Measurements from ENCODE around the gene SLC25A47. TPM values are rescaled to one million over a fixed set of nuclear protein-coding genes. Genes with fewer than 3 reads are reported as not detected.

The SLC25A47 gene
- total RNA-seq, 1 donor from 2014 or later = not detected

- no peak for TF ChIP-seq CTCF (IDR thresholded peaks at IDR 0.05)
- no peak for DNase-seq (ENCODE audit: extremely low spot score, unreplicated experiment)
- H3K27me3 Mint-ChIP-seq (ENCODE audit: unreplicated experiment) = no peaks in the 10 kb centered on the region
- peaks cover 5% of the 10 kb centered on the region for H3K4me1 Mint-ChIP-seq (ENCODE audit: unreplicated experiment)
- no peak overlapping the region for H3K27ac Mint-ChIP-seq (ENCODE audit: unreplicated experiment)
- no peaks in the 10 kb centered on the region for H3K9me3 Mint-ChIP-seq (ENCODE audit: unreplicated experiment)
- H3K4me3 Mint-ChIP-seq (ENCODE audit: unreplicated experiment) = no peak overlapping the region
- H3K36me3 Mint-ChIP-seq (ENCODE audit: unreplicated experiment) = no peaks in the 10 kb centered on the region
These were observed 786 bp downstream of the SLC25A47 start for GRCh38 chr14:100323942-100324307.

- Mint-ChIP-seq H3K4me1 (ENCODE audit: unreplicated experiment) (no peaks in the 10 kb centered on the region), H3K4me3 (ENCODE audit: unreplicated experiment) (no peak overlapping the region), H3K9me3 (ENCODE audit: unreplicated experiment) (no peaks in the 10 kb centered on the region), H3K36me3 (ENCODE audit: unreplicated experiment) (no peaks in the 10 kb centered on the region), H3K27me3 (ENCODE audit: unreplicated experiment) (no peaks in the 10 kb centered on the region), H3K27ac (ENCODE audit: unreplicated experiment) (no peak overlapping the region)
- TF ChIP-seq CTCF (IDR thresholded peaks at IDR 0.05) = no peak
- DNase-seq (ENCODE audit: extremely low spot score, unreplicated experiment) = no peak
These were observed 2.1 kb downstream of the SLC25A47 start for GRCh38 chr14:100325231-100325632.

- H3K27me3 Mint-ChIP-seq (ENCODE audit: unreplicated experiment) = no peaks in the 10 kb centered on the region
- H3K4me1 Mint-ChIP-seq (ENCODE audit: unreplicated experiment) = no peaks in the 10 kb centered on the region
- H3K9me3 Mint-ChIP-seq (ENCODE audit: unreplicated experiment) = no peaks in the 10 kb centered on the region
- H3K4me3 Mint-ChIP-seq (ENCODE audit: unreplicated experiment) = no peak overlapping the region
- no peak for DNase-seq (ENCODE audit: extremely low spot score, unreplicated experiment)
- H3K36me3 Mint-ChIP-seq (ENCODE audit: unreplicated experiment) = no peaks in the 10 kb centered on the region
- H3K27ac Mint-ChIP-seq (ENCODE audit: unreplicated experiment) = no peak overlapping the region
- TF ChIP-seq CTCF (IDR thresholded peaks at IDR 0.05) = no peak
These were observed 2.8 kb downstream of the SLC25A47 start for GRCh38 chr14:100325958-100326357.

GRCh38 chr14:100327128-100327527 lies 4.0 kb downstream of the SLC25A47 start:
- Mint-ChIP-seq H3K27me3 (ENCODE audit: unreplicated experiment) (no peaks in the 10 kb centered on the region), H3K36me3 (ENCODE audit: unreplicated experiment) (no peaks in the 10 kb centered on the region), H3K4me3 (ENCODE audit: unreplicated experiment) (no peak overlapping the region), H3K9me3 (ENCODE audit: unreplicated experiment) (no peaks in the 10 kb centered on the region), H3K27ac (ENCODE audit: unreplicated experiment) (no peak overlapping the region), H3K4me1 (ENCODE audit: unreplicated experiment) (no peaks in the 10 kb centered on the region)
- TF ChIP-seq CTCF (IDR thresholded peaks at IDR 0.05) = no peak
- DNase-seq (ENCODE audit: extremely low spot score, unreplicated experiment) = no peak

- no peak for TF ChIP-seq CTCF (IDR thresholded peaks at IDR 0.05)
- no peak overlapping the region for H3K27ac Mint-ChIP-seq (ENCODE audit: unreplicated experiment)
- H3K9me3 Mint-ChIP-seq (ENCODE audit: unreplicated experiment) = no peaks in the 10 kb centered on the region
- H3K4me3 Mint-ChIP-seq (ENCODE audit: unreplicated experiment) = no peak overlapping the region
- H3K4me1 Mint-ChIP-seq (ENCODE audit: unreplicated experiment) = no peaks in the 10 kb centered on the region
- DNase-seq (ENCODE audit: extremely low spot score, unreplicated experiment) = no peak
- peaks cover 3% of the 10 kb centered on the region for H3K36me3 Mint-ChIP-seq (ENCODE audit: unreplicated experiment)
- H3K27me3 Mint-ChIP-seq (ENCODE audit: unreplicated experiment) = no peaks in the 10 kb centered on the region
These were observed 5.5 kb downstream of the SLC25A47 start for GRCh38 chr14:100328495-100329163.

Data from osteocyte (in vitro differentiated cells).